ENCODE measurements around the gene PIGH. TPM values are rescaled to one million over a fixed set of nuclear protein-coding genes. Genes with fewer than 3 reads are reported as not detected.

The PIGH gene
- total and polyA plus RNA-seq, 2 of the 13 experiments (the other 11 are each of a cell fraction or from before 2014, with no cell fraction given) = 30.0 to 43.5 TPM

DNA sequence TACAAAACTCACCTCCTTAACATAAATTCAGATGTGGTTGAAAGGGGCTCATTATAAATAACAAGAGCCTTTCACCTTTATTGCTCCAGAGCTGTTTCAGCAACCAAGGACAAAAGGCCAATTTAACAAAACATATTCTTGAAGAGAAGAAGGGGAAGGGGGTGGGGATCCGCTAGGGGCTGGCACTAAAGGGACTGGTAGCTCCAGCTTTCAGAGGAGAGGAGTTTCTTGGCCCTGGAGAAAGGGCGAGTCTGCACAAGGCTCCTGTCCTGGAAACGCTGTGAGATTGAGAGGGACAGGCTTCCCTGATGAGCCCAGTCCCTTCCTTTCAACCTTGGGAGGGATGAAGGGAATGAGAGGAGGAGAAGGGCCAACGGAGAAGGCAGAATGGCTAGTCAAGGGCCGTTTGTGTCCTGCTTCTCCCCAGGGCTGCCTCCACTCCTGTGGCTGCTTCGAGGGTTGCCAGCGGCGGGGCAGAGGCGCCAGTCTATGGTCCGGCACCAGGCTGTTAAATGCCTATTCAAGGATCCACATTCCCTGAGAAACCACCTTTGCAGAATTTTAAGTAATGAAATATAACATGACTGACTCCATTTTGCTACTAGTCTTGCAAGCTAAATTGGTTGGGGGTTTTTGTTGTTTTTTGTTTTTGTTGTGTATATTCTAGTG, 9.7 kb upstream of the PIGH start (continued):
- TF ChIP-seq ZFX (CRISPR knock-in tag; IDR thresholded peaks at IDR 0.05; ENCODE audit: low read depth) (no peak), JUNB (CRISPR knock-in tag; IDR thresholded peaks at IDR 0.05; ENCODE audit: borderline replicate concordance) (no peak), MIER3 (CRISPR knock-in tag; IDR thresholded peaks at IDR 0.05; ENCODE audit: borderline replicate concordance) (no peak), XRCC5 (optimal IDR thresholded peaks at IDR 0.05; ENCODE audit: low read length) (no peak), GLI4 (CRISPR knock-in tag; IDR thresholded peaks at IDR 0.05; ENCODE audit: borderline replicate concordance) (no peak), WIZ (CRISPR knock-in tag; IDR thresholded peaks at IDR 0.05) (no peak), ETV5 (CRISPR knock-in tag; IDR thresholded peaks at IDR 0.05; ENCODE audit: borderline replicate concordance) (no peak)
- TF ChIP-seq, protein P1, sequence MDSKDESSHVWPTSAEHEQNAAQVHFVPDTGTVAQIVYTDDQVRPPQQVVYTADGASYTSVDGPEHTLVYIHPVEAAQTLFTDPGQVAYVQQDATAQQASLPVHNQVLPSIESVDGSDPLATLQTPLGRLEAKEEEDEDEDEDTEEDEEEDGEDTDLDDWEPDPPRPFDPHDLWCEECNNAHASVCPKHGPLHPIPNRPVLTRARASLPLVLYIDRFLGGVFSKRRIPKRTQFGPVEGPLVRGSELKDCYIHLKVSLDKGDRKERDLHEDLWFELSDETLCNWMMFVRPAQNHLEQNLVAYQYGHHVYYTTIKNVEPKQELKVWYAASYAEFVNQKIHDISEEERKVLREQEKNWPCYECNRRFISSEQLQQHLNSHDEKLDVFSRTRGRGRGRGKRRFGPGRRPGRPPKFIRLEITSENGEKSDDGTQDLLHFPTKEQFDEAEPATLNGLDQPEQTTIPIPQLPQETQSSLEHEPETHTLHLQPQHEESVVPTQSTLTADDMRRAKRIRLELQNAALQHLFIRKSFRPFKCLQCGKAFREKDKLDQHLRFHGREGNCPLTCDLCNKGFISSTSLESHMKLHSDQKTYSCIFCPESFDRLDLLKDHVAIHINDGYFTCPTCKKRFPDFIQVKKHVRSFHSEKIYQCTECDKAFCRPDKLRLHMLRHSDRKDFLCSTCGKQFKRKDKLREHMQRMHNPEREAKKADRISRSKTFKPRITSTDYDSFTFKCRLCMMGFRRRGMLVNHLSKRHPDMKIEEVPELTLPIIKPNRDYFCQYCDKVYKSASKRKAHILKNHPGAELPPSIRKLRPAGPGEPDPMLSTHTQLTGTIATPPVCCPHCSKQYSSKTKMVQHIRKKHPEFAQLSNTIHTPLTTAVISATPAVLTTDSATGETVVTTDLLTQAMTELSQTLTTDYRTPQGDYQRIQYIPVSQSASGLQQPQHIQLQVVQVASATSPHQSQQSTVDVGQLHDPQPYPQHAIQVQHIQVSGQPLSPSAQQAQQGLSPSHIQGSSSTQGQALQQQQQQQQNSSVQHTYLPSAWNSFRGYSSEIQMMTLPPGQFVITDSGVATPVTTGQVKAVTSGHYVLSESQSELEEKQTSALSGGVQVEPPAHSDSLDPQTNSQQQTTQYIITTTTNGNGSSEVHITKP (CRISPR knock-in tag; IDR thresholded peaks at IDR 0.05; ENCODE audit: low read depth) = no peak

DNA sequence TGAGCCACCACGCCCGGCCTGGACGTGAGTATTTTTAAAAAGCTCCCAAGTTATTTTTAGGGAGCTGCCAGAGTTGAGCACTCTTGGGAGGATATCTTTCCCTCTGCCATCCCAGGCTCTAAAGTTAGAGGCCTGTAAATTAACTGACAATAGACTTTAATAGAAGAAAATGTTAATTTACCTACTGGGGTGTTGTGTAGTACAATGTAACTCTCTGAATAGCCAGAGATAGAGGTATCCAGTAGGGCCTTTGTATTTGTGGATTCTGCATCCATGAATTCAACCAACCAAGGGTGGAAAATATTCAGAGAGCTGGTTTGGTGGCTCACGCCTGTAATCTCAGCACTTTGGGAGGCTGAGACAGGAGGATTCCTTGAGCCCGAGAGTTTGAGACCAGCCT, 7.6 kb upstream of the PIGH start:
- Histone ChIP-seq H3K9ac (ENCODE audit: insufficient read depth, low read depth, low read length) (no peak overlapping the region), H3K27me3 (ENCODE audit: control insufficient read depth in 1 of 2, insufficient read depth in 2 of 2, low read length in 2 of 2) (peaks cover 0 to 14% of the 10 kb centered on the region in 2 experiments; a peak in 2 of 5 replicates), H3K36me3 (replicated peaks in 1 of 2; ENCODE audit: control insufficient read depth in 1 of 2, insufficient read depth in 2 of 2, low read length in 2 of 2) (no peaks in the 10 kb centered on the region), H3K4me3 (replicated peaks in 1 of 3; ENCODE audit: insufficient read depth in 1 of 3, low read depth in 2 of 3, low read length in 3 of 3) (no peak overlapping the region), H3K27ac (ENCODE audit: extremely low read length, insufficient read depth, low read length) (no peak overlapping the region), H3K9me3 (ENCODE audit: low read length) (no peaks in the 10 kb centered on the region), H2AFZ (ENCODE audit: low read length) (no peak overlapping the region), H3K79me2 (ENCODE audit: insufficient read depth, low read length) (no peaks in the 10 kb centered on the region), H4K20me1 (ENCODE audit: insufficient read depth, low read length) (no peaks in the 10 kb centered on the region), H3K4me2 (ENCODE audit: low read depth, low read length) (no peak overlapping the region), H3K4me1 (ENCODE audit: insufficient read depth, low read length) (peaks cover 36% of the 10 kb centered on the region)
- TF ChIP-seq, protein P2, sequence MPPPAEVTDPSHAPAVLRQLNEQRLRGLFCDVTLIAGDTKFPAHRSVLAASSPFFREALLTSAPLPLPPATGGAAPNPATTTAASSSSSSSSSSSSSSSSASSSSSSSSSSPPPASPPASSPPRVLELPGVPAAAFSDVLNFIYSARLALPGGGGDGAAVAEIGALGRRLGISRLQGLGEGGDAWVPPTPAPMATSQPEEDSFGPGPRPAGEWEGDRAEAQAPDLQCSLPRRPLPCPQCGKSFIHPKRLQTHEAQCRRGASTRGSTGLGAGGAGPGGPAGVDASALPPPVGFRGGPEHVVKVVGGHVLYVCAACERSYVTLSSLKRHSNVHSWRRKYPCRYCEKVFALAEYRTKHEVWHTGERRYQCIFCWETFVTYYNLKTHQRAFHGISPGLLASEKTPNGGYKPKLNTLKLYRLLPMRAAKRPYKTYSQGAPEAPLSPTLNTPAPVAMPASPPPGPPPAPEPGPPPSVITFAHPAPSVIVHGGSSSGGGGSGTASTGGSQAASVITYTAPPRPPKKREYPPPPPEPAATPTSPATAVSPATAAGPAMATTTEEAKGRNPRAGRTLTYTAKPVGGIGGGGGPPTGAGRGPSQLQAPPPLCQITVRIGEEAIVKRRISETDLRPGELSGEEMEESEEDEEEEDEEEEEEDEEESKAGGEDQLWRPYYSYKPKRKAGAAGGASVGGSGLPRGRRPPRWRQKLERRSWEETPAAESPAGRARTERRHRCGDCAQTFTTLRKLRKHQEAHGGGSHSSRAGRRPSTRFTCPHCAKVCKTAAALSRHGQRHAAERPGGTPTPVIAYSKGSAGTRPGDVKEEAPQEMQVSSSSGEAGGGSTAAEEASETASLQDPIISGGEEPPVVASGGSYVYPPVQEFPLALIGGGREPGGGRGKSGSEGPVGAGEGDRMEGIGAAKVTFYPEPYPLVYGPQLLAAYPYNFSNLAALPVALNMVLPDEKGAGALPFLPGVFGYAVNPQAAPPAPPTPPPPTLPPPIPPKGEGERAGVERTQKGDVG (CRISPR knock-in tag; IDR thresholded peaks at IDR 0.05; ENCODE audit: borderline replicate concordance) = no peak
- TF ChIP-seq ZNF549 (CRISPR knock-in tag; IDR thresholded peaks at IDR 0.05) = no peak
- no peak for TF ChIP-seq SNAI1 (CRISPR knock-in tag; IDR thresholded peaks at IDR 0.05; ENCODE audit: borderline replicate concordance)
- no peak for ATAC-seq
- 82% methylated on average over 5 of the region's 5 CpGs for whole genome bisulfite sequencing (ENCODE audit: low lambda C conversion rate)
- in situ Hi-C loops (cut with HindIII; ENCODE audit: extremely low pct_ligation_motif_present, low pct_unique_long_range_greater_than_20kb) (loop anchor here (25.0 kb wide), 1 partner anchor 1205 kb away; no protein-coding TSS in a partner anchor), intact Hi-C loops (cut with micrococcal nuclease; ENCODE audit: unreplicated experiment) (no loop called here)
- ChIA-PET POLR2A (no interaction called here), CTCF (ENCODE audit: low intra/inter-chr PET ratio, low total read pairs) (no interaction called here)
- no TSS peak for BruUV-seq (replicated peaks)
- FAIRE-seq = no peak
- no peak for DNase-seq (ENCODE audit: low spot score)

Measured in HepG2 (cell line).